HepG2 (cell line): ENCODE results near the gene PELO. TPM values are rescaled to one million over a fixed set of nuclear protein-coding genes. Genes with fewer than 3 reads are reported as not detected.
A peak's percentile ranks its signal among the peaks of the same experiment; 100 is the strongest.

ENCODE experiments used
- EEA1 ChIP-seq: sonication (generic); formaldehyde crosslinking; IDR thresholded peaks from 2 replicates; pipeline ENCODE4 v1.5.1; 2020; ENCODE audit warnings: mild to moderate bottlenecking, missing genetic modification reagents, borderline replicate concordance
- GPN1 ChIP-seq: sonication (generic); formaldehyde crosslinking; IDR thresholded peaks from 2 replicates; pipeline ENCODE4 v1.5.1; 2020; ENCODE audit warnings: missing genetic modification reagents, borderline replicate concordance
- HNF4A ChIP-seq: sonication (generic); formaldehyde crosslinking; IDR thresholded peaks from 2 replicates; pipeline ENCODE4 v1.4.0; 2020; ENCODE audit warnings: missing genetic modification reagents
- IKZF4 ChIP-seq: sonication (generic); formaldehyde crosslinking; IDR thresholded peaks from 2 replicates; pipeline ENCODE4 v1.5.1; 2020; ENCODE audit warnings: borderline replicate concordance, mild to moderate bottlenecking, low read depth, missing genetic modification reagents; ENCODE audit errors: not compliant biosample characterization
- KDM6A ChIP-seq: IDR thresholded peaks from 2 replicates; pipeline ENCODE4 v1.6.1; 2016; ENCODE audit warnings: low read depth
- KLF15 ChIP-seq: sonication (generic); formaldehyde crosslinking; IDR thresholded peaks from 2 replicates; pipeline ENCODE4 v1.8.1; 2023; ENCODE audit warnings: borderline replicate concordance, mild to moderate bottlenecking, inconsistent platforms, missing genetic modification reagents, mixed read lengths
- MLLT10 ChIP-seq: sonication (generic); formaldehyde crosslinking; IDR thresholded peaks from 2 replicates; pipeline ENCODE4 v1.4.0; 2020; ENCODE audit warnings: missing genetic modification reagents
- NFE2L2 ChIP-seq: fragments of 150-350 bp; IDR thresholded peaks from 2 replicates; pipeline ENCODE4 v1.6.1; 2014; ENCODE audit warnings: low read length
- NFYB ChIP-seq: sonication (generic); formaldehyde crosslinking; IDR thresholded peaks from 2 replicates; pipeline ENCODE4 v1.4.0; 2020; ENCODE audit warnings: missing genetic modification reagents
- PBX2 ChIP-seq: IDR thresholded peaks from 2 replicates; pipeline ENCODE4 v1.6.1; 2016; ENCODE audit warnings: control low read depth
- PHB2 ChIP-seq: fragments of 450-650 bp; IDR thresholded peaks from 2 replicates; pipeline ENCODE4 v1.6.1; 2018; ENCODE audit not compliant: partially characterized antibody
- REPIN1 ChIP-seq: sonication (generic); formaldehyde crosslinking; IDR thresholded peaks from 2 replicates; pipeline ENCODE4 v1.8.0; 2022; ENCODE audit warnings: missing genetic modification reagents, low read depth, mild to moderate bottlenecking, borderline replicate concordance
- THYN1 ChIP-seq: sonication (generic); formaldehyde crosslinking; IDR thresholded peaks from 2 replicates; pipeline ENCODE4 v1.8.1; 2023; ENCODE audit warnings: low read depth, mild to moderate bottlenecking, moderate library complexity, missing genetic modification reagents, borderline replicate concordance
- ZNF138 ChIP-seq: sonication (generic); formaldehyde crosslinking; IDR thresholded peaks from 2 replicates; pipeline ENCODE4 v1.5.0; 2020; ENCODE audit warnings: mild to moderate bottlenecking, low read depth, missing genetic modification reagents
- ZNF552 ChIP-seq: sonication (generic); formaldehyde crosslinking; IDR thresholded peaks from 2 replicates; pipeline ENCODE4 v1.9.0; 2022; ENCODE audit warnings: missing genetic modification reagents, mild to moderate bottlenecking, borderline replicate concordance
- ZNF629 ChIP-seq: sonication (generic); formaldehyde crosslinking; conservative IDR thresholded peaks from 2 replicates; pipeline ENCODE4 v1.5.0; 2020; ENCODE audit warnings: missing genetic modification reagents
- ZNF761 ChIP-seq: sonication (generic); formaldehyde crosslinking; conservative IDR thresholded peaks from 2 replicates; pipeline ENCODE4 v1.4.0; 2020; ENCODE audit warnings: mild to moderate bottlenecking, missing genetic modification reagents
- ZNF766 ChIP-seq: sonication (generic); formaldehyde crosslinking; IDR thresholded peaks from 2 replicates; pipeline ENCODE4 v1.5.0; 2020; ENCODE audit warnings: missing genetic modification reagents, borderline replicate concordance
- ZSCAN20 ChIP-seq: sonication (generic); formaldehyde crosslinking; IDR thresholded peaks from 2 replicates; pipeline ENCODE4 v1.4.0; 2020; ENCODE audit warnings: missing genetic modification reagents, mild to moderate bottlenecking, borderline replicate concordance
- polyA plus RNA-seq, 8 experiments: library from polyadenylated mRNA; depleted of rRNA in 3 of 8; stranded (reverse) in 7 of 8; unstranded in 1 of 8; fragments of >200 nt; fragmentation: Illumina TruSeq in 4 of 8; extraction: Trizol in 4 of 8; gene quantifications; 2 replicates each; pipeline versions ENCODE4 v1.2.1 to v1.2.3, GENCODE V29; 2011 to 2016; ENCODE audit warnings: low read depth in 4 of 8, missing spikeins in 1 of 8, mixed read lengths in 1 of 8; ENCODE audit not compliant: insufficient read depth in 1 of 8
- total RNA-seq, 5 experiments: library from RNA; depleted of rRNA; stranded (reverse); fragments of >200 nt; fragmentation: Illumina TruSeq; extraction: Trizol; gene quantifications; 2 replicates each; pipeline ENCODE4 v1.2.3, GENCODE V29; 2016; ENCODE audit warnings: low read depth in 1 of 5
- TF ChIP-seq, protein P1 (sequence below): IDR thresholded peaks from 2 replicates; pipeline ENCODE4 v1.6.1; 2012; ENCODE audit warnings: inconsistent platforms
- TF ChIP-seq, protein P2 (sequence below): sonication (generic); formaldehyde crosslinking; IDR thresholded peaks from 2 replicates; pipeline ENCODE4 v1.4.0; 2020; ENCODE audit warnings: missing genetic modification reagents
- TF ChIP-seq, protein P3 (sequence below): sonication (generic); formaldehyde crosslinking; IDR thresholded peaks from 2 replicates; pipeline ENCODE4 v1.4.0; 2020; ENCODE audit warnings: missing genetic modification reagents, low read depth, mild to moderate bottlenecking, borderline replicate concordance

The PELO gene
- total and polyA plus RNA-seq, 2 of the 13 experiments (the other 11 are each of a cell fraction or from before 2014, with no cell fraction given), result 19.0 to 23.9 TPM

GRCh38 chr5:52800394-52801213, 12.9 kb downstream of the PELO start (continued):
- TF ChIP-seq ZNF552 (no peak), GPN1 (no peak), ZNF761 (CRISPR knock-in tag) (peak; percentile 54; the same call in 1 of the 2 replicates), MLLT10 (CRISPR knock-in tag) (no peak), NFYB (CRISPR knock-in tag) (no peak), IKZF4 (CRISPR knock-in tag) (no peak), EEA1 (CRISPR knock-in tag) (no peak), ZNF629 (no peak), KDM6A (CRISPR knock-in tag) (no peak), ZNF138 (CRISPR knock-in tag) (no peak), ZSCAN20 (CRISPR knock-in tag) (no peak), KLF15 (CRISPR knock-in tag) (no peak), HNF4A (no peak), PBX2 (CRISPR knock-in tag) (no peak), PHB2 (no peak), ZNF766 (CRISPR knock-in tag) (no peak), THYN1 (CRISPR knock-in tag) (no peak), REPIN1 (CRISPR knock-in tag) (peak; percentile 41; the same call in 1 of the 2 replicates), NFE2L2 (peak; percentile 84)
- TF ChIP-seq, protein P1, sequence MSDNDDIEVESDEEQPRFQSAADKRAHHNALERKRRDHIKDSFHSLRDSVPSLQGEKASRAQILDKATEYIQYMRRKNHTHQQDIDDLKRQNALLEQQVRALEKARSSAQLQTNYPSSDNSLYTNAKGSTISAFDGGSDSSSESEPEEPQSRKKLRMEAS, result peak; percentile 58
- TF ChIP-seq, protein P2, sequence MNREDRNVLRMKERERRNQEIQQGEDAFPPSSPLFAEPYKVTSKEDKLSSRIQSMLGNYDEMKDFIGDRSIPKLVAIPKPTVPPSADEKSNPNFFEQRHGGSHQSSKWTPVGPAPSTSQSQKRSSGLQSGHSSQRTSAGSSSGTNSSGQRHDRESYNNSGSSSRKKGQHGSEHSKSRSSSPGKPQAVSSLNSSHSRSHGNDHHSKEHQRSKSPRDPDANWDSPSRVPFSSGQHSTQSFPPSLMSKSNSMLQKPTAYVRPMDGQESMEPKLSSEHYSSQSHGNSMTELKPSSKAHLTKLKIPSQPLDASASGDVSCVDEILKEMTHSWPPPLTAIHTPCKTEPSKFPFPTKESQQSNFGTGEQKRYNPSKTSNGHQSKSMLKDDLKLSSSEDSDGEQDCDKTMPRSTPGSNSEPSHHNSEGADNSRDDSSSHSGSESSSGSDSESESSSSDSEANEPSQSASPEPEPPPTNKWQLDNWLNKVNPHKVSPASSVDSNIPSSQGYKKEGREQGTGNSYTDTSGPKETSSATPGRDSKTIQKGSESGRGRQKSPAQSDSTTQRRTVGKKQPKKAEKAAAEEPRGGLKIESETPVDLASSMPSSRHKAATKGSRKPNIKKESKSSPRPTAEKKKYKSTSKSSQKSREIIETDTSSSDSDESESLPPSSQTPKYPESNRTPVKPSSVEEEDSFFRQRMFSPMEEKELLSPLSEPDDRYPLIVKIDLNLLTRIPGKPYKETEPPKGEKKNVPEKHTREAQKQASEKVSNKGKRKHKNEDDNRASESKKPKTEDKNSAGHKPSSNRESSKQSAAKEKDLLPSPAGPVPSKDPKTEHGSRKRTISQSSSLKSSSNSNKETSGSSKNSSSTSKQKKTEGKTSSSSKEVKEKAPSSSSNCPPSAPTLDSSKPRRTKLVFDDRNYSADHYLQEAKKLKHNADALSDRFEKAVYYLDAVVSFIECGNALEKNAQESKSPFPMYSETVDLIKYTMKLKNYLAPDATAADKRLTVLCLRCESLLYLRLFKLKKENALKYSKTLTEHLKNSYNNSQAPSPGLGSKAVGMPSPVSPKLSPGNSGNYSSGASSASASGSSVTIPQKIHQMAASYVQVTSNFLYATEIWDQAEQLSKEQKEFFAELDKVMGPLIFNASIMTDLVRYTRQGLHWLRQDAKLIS, result no peak
- TF ChIP-seq, protein P3, sequence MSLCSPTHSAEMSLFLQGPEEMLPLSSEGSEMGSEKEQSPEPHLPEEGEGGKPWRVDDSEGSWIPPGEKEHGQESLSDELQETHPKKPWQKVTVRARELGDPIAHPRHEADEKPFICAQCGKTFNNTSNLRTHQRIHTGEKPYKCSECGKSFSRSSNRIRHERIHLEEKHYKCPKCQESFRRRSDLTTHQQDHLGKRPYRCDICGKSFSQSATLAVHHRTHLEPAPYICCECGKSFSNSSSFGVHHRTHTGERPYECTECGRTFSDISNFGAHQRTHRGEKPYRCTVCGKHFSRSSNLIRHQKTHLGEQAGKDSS (CRISPR knock-in tag), result 0 out of 2 replicates have a peak, but pooled peaks have one; percentile 40
